ENCODE data around the gene ARFGAP1. TPM values are rescaled to one million over a fixed set of nuclear protein-coding genes. Genes with fewer than 3 reads are reported as not detected.

ARFGAP1 gene
- total and polyA plus RNA-seq, 2 experiments from 2014 or later, result 41.5 to 95.5 TPM

DNA sequence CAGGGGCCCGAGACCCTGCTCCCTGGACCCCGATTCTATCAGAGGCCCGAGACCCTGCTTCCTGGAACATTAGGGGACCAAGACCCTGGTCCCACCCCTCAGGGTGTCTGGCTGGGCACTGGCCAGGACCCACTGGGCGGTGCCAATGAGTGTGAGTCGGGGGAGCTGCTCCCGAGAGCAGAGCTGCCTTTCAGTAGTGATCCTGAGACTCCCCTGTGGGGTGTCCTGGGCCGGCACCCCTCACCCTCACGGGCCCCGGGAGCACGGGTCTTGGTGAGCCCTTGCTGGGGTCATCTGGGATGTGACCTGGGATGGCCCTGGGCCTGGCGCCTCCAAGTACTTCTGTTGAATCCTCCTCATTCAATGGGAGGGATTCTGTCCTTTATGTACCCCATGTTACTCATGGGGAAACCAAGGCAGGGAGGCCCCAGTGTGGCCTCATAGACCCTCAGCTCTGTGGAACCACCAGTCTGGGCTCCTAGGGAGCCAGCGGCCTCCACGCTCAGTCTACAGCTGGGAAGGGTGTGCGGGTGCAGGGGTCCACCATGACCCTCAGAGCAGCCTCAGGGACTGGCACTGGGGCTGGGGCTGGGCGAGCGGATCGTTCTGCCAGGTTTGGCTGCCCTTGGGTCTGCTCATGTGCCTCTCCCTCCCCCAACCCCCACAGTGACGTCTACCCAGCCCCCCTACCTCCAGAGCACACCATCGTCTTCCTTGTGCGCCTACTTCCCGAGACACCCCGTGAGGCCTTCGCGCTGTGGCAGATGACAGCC lies 46.0 kb downstream of the ARFGAP1 start (continued):
- TF ChIP-seq, protein P1, sequence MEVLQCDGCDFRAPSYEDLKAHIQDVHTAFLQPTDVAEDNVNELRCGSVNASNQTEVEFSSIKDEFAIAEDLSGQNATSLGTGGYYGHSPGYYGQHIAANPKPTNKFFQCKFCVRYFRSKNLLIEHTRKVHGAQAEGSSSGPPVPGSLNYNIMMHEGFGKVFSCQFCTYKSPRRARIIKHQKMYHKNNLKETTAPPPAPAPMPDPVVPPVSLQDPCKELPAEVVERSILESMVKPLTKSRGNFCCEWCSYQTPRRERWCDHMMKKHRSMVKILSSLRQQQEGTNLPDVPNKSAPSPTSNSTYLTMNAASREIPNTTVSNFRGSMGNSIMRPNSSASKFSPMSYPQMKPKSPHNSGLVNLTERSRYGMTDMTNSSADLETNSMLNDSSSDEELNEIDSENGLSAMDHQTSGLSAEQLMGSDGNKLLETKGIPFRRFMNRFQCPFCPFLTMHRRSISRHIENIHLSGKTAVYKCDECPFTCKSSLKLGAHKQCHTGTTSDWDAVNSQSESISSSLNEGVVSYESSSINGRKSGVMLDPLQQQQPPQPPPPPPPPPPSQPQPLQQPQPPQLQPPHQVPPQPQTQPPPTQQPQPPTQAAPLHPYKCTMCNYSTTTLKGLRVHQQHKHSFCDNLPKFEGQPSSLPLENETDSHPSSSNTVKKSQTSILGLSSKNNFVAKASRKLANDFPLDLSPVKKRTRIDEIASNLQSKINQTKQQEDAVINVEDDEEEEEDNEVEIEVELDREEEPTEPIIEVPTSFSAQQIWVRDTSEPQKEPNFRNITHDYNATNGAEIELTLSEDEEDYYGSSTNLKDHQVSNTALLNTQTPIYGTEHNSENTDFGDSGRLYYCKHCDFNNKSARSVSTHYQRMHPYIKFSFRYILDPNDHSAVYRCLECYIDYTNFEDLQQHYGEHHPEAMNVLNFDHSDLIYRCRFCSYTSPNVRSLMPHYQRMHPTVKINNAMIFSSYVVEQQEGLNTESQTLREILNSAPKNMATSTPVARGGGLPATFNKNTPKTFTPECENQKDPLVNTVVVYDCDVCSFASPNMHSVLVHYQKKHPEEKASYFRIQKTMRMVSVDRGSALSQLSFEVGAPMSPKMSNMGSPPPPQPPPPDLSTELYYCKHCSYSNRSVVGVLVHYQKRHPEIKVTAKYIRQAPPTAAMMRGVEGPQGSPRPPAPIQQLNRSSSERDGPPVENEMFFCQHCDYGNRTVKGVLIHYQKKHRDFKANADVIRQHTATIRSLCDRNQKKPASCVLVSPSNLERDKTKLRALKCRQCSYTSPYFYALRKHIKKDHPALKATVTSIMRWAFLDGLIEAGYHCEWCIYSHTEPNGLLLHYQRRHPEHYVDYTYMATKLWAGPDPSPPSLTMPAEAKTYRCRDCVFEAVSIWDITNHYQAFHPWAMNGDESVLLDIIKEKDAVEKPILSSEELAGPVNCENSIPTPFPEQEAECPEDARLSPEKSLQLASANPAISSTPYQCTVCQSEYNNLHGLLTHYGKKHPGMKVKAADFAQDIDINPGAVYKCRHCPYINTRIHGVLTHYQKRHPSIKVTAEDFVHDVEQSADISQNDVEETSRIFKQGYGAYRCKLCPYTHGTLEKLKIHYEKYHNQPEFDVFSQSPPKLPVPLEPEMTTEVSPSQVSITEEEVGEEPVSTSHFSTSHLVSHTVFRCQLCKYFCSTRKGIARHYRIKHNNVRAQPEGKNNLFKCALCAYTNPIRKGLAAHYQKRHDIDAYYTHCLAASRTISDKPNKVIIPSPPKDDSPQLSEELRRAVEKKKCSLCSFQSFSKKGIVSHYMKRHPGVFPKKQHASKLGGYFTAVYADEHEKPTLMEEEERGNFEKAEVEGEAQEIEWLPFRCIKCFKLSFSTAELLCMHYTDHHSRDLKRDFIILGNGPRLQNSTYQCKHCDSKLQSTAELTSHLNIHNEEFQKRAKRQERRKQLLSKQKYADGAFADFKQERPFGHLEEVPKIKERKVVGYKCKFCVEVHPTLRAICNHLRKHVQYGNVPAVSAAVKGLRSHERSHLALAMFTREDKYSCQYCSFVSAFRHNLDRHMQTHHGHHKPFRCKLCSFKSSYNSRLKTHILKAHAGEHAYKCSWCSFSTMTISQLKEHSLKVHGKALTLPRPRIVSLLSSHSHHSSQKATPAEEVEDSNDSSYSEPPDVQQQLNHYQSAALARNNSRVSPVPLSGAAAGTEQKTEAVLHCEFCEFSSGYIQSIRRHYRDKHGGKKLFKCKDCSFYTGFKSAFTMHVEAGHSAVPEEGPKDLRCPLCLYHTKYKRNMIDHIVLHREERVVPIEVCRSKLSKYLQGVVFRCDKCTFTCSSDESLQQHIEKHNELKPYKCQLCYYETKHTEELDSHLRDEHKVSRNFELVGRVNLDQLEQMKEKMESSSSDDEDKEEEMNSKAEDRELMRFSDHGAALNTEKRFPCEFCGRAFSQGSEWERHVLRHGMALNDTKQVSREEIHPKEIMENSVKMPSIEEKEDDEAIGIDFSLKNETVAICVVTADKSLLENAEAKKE (CRISPR knock-in tag; IDR thresholded peaks at IDR 0.05), result no peak

DNA sequence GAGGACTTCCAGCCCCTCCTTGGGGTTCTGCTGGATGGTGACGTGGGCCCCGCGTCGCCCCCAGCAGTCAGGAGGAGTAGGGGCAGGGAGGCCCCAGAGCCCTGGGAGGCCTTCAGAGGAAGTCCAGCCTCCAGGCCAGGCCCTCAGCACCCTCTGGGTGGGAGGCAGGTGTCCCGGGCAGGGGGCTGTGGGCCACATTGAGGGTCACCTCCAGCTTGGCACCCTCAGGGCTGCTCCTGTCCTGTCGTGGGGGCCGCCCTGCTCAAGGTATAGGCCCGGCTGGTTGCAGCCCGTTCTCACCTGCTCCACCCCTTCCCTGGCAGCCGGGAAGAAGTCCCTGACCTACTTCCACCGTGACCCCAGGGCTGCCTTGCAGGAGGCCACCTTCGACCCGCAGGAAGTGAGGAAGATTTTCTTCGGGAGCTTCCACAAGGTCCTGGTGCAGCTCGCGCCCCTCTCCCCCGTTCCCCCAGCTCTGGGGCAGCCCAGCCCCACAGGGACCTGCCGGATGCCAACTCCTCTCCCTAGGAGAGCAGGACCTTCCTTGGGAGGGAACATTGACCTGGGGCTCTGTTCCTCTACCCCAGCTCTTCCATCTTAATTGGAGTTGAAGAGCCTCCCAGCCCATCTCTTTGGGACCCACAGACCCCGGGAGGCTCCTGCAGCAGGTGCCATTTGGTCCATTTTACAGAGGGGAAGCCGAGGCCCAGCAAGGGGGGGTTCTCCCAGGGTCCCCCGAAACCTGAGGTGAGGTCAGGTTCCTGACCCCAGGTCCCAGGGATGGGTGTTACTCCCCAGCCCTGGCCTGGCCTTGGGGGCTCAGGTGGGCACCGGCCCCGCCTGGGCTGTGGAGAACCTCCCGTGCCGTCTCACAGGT lies 46.8 kb downstream of the ARFGAP1 start:
- no peak overlapping the region for H3K4me2 ChIP-seq
- no peaks in the 10 kb centered on the region for H4K20me1 ChIP-seq (replicated peaks; ENCODE audit: insufficient read depth)
- H3K4me3 Mint-ChIP-seq, result no peak overlapping the region
- TF ChIP-seq, protein P2, sequence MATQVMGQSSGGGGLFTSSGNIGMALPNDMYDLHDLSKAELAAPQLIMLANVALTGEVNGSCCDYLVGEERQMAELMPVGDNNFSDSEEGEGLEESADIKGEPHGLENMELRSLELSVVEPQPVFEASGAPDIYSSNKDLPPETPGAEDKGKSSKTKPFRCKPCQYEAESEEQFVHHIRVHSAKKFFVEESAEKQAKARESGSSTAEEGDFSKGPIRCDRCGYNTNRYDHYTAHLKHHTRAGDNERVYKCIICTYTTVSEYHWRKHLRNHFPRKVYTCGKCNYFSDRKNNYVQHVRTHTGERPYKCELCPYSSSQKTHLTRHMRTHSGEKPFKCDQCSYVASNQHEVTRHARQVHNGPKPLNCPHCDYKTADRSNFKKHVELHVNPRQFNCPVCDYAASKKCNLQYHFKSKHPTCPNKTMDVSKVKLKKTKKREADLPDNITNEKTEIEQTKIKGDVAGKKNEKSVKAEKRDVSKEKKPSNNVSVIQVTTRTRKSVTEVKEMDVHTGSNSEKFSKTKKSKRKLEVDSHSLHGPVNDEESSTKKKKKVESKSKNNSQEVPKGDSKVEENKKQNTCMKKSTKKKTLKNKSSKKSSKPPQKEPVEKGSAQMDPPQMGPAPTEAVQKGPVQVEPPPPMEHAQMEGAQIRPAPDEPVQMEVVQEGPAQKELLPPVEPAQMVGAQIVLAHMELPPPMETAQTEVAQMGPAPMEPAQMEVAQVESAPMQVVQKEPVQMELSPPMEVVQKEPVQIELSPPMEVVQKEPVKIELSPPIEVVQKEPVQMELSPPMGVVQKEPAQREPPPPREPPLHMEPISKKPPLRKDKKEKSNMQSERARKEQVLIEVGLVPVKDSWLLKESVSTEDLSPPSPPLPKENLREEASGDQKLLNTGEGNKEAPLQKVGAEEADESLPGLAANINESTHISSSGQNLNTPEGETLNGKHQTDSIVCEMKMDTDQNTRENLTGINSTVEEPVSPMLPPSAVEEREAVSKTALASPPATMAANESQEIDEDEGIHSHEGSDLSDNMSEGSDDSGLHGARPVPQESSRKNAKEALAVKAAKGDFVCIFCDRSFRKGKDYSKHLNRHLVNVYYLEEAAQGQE (IDR thresholded peaks at IDR 0.05; ENCODE audit: unreplicated experiment), result no peak
- TF ChIP-seq NANOG (IDR thresholded peaks at IDR 0.05; ENCODE audit: borderline replicate concordance), result no peak
- TF ChIP-seq, protein P3, sequence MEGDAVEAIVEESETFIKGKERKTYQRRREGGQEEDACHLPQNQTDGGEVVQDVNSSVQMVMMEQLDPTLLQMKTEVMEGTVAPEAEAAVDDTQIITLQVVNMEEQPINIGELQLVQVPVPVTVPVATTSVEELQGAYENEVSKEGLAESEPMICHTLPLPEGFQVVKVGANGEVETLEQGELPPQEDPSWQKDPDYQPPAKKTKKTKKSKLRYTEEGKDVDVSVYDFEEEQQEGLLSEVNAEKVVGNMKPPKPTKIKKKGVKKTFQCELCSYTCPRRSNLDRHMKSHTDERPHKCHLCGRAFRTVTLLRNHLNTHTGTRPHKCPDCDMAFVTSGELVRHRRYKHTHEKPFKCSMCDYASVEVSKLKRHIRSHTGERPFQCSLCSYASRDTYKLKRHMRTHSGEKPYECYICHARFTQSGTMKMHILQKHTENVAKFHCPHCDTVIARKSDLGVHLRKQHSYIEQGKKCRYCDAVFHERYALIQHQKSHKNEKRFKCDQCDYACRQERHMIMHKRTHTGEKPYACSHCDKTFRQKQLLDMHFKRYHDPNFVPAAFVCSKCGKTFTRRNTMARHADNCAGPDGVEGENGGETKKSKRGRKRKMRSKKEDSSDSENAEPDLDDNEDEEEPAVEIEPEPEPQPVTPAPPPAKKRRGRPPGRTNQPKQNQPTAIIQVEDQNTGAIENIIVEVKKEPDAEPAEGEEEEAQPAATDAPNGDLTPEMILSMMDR (conservative IDR thresholded peaks at IDR 0.05; ENCODE audit: low read depth in 2 of 2), result no peak; a peak in 1 of 4 replicates
- no peak for TF ChIP-seq ZNF114 (CRISPR knock-in tag; IDR thresholded peaks at IDR 0.05)
- no peak for TF ChIP-seq ZNF331 (CRISPR knock-in tag; IDR thresholded peaks at IDR 0.05; ENCODE audit: low read depth)
- TF ChIP-seq EZH2 (IDR thresholded peaks at IDR 0.05; ENCODE audit: low read depth, unreplicated experiment), result no peak
- TF ChIP-seq, protein P4, sequence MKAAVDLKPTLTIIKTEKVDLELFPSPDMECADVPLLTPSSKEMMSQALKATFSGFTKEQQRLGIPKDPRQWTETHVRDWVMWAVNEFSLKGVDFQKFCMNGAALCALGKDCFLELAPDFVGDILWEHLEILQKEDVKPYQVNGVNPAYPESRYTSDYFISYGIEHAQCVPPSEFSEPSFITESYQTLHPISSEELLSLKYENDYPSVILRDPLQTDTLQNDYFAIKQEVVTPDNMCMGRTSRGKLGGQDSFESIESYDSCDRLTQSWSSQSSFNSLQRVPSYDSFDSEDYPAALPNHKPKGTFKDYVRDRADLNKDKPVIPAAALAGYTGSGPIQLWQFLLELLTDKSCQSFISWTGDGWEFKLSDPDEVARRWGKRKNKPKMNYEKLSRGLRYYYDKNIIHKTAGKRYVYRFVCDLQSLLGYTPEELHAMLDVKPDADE (IDR thresholded peaks at IDR 0.05), result no peak
- no peak overlapping the region for H3K27ac ChIP-seq (ENCODE audit: low read depth)
- no peak; the same call in 2 of the 3 replicates for ATAC-seq
- peaks cover 7% of the 10 kb centered on the region for H3K27me3 Mint-ChIP-seq (ENCODE audit: insufficient read depth, low read depth, poor library complexity)
- no peaks in the 10 kb centered on the region for H3K4me1 ChIP-seq (ENCODE audit: insufficient read depth)
- no peak overlapping the region for H3K4me3 ChIP-seq
- no peaks in the 10 kb centered on the region for H3K79me2 ChIP-seq (replicated peaks; ENCODE audit: insufficient read depth)
- no peak overlapping the region for H2AFZ ChIP-seq
- H3K9me2 ChIP-seq (ENCODE audit: insufficient read depth), result no peaks in the 10 kb centered on the region
- no peak overlapping the region for H3K27ac Mint-ChIP-seq
- H3K27me3 ChIP-seq (ENCODE audit: insufficient read depth), result no peaks in the 10 kb centered on the region
- peaks cover 8% of the 10 kb centered on the region for H3K4me1 Mint-ChIP-seq
- H3F3A ChIP-seq (replicated peaks; ENCODE audit: low read depth), result no peaks in the 10 kb centered on the region
- H3K9me3 Mint-ChIP-seq, result no peaks in the 10 kb centered on the region
- H3K36me3 ChIP-seq (ENCODE audit: insufficient read depth), result no peaks in the 10 kb centered on the region
- DNase-seq (ENCODE audit: low spot score), result no peak
- H3K36me3 Mint-ChIP-seq (ENCODE audit: low read depth), result no peaks in the 10 kb centered on the region
